Spleen (tissue), 11 donors: ENCODE results near the gene HEYL. TPM values are rescaled to one million over a fixed set of nuclear protein-coding genes. Genes with fewer than 3 reads are reported as not detected.
A peak's percentile ranks its signal among the peaks of the same experiment; 100 is the strongest.

Experiments
- DNase-seq: peaks from one replicate; pipeline ENCODE4 v3.0.0-alpha.2; 2020
- H3K27ac ChIP-seq, 8 donors: fragments of 200-600 bp; sonication (generic) in 7 of 8; 1 replicate in 4 of 8; 2 replicates in 4 of 8; pipeline versions ENCODE4 v1.5.0 to v1.8.0; 2016 to 2021; ENCODE audit warnings: inconsistent platforms in 4 of 8, mild to moderate bottlenecking in 4 of 8, moderate library complexity in 1 of 8
- H3K27me3 ChIP-seq, 7 donors: fragments of 200-600 bp; sonication (generic) in 6 of 7; replicated peaks in 1 of 7; 1 replicate in 4 of 7; 2 replicates in 3 of 7; pipeline versions ENCODE4 v1.5.0 to v1.8.0; 2016 to 2021; ENCODE audit warnings: inconsistent platforms in 3 of 7, mild to moderate bottlenecking in 1 of 7
- H3K36me3 ChIP-seq, 6 donors: fragments of 200-600 bp; sonication (generic) in 5 of 6; 1 replicate in 4 of 6; 2 replicates in 2 of 6; pipeline versions ENCODE4 v1.5.0 to v1.8.0; 2016 to 2021; ENCODE audit warnings: inconsistent platforms in 2 of 6
- H3K4me1 ChIP-seq, 6 donors: fragments of 200-600 bp; sonication (generic) in 5 of 6; 1 replicate in 3 of 6; 2 replicates in 3 of 6; pipeline versions ENCODE4 v1.5.0 to v1.8.0; 2016 to 2021; ENCODE audit warnings: inconsistent platforms in 3 of 6
- H3K4me3 ChIP-seq, 8 donors: fragments of 200-600 bp; sonication (generic) in 7 of 8; 1 replicate in 4 of 8; 2 replicates in 4 of 8; pipeline versions ENCODE4 v1.5.0 to v1.8.0; 2016 to 2021; ENCODE audit warnings: inconsistent platforms in 4 of 8, mild to moderate bottlenecking in 4 of 8, moderate library complexity in 2 of 8
- H3K9me3 ChIP-seq, 8 donors: fragments of 200-600 bp; sonication (generic) in 7 of 8; 1 replicate in 4 of 8; 2 replicates in 4 of 8; pipeline versions ENCODE4 v1.5.0 to v1.8.0; 2016 to 2021; ENCODE audit warnings: inconsistent platforms in 4 of 8
- CTCF ChIP-seq, 11 experiments: fragments of 200-600 bp in 7 of 11; fragments of 450-650 bp in 4 of 11; sonication (generic) in 4 of 11; IDR thresholded peaks in 8 of 11; conservative IDR thresholded peaks in 3 of 11; 1 replicate in 7 of 11; 2 replicates in 4 of 11; pipeline versions ENCODE4 v1.4.0 to v1.8.0; 2016 to 2021; ENCODE audit warnings: antibody characterized with exemption in 11 of 11, inconsistent platforms in 4 of 11, mild to moderate bottlenecking in 1 of 11
- POLR2A ChIP-seq, 3 donors: fragments of 450-650 bp; IDR thresholded peaks; one replicate each; pipeline ENCODE4 v1.5.1; 2017; ENCODE audit warnings: antibody characterized with exemption in 3 of 3, mild to moderate bottlenecking in 1 of 3
- POLR2AphosphoS5 ChIP-seq, 3 donors: sonication (generic); formaldehyde crosslinking; IDR thresholded peaks; one replicate each; pipeline ENCODE4 v1.5.1; 2017; ENCODE audit warnings: antibody characterized with exemption in 3 of 3
- WGBS, 5 donors: extraction: QIAGEN DNeasy Blood & Tissue Kit in 3 of 5; methylation state at CpG; one replicate each; pipeline versions ENCODE4 v1.1.5 to v1.1.7; 2013 to 2018; 5-methylcytosine and 5-hydroxymethylcytosine counted together
- intact Hi-C: fragments of 100-400 bp; cut with DNase I; formaldehyde crosslinking; loops from one replicate; pipeline ENCODE4 v1.15.0; 2023; ENCODE audit warnings: low total_unique reads
- polyA plus RNA-seq, 3 donors: library from polyadenylated mRNA; stranded (reverse); fragments of 200-250 nt; gene quantifications; one replicate each; pipeline ENCODE4 v1.2.1, GENCODE V29; 2013
- total RNA-seq, 7 donors: library from RNA; depleted of rRNA in 3 of 7; stranded (reverse); fragments of >200 nt in 3 of 7; fragmentation: NEBNext Ultra II Directional in 4 of 7; extraction: Animal tissue kit (Norgen Biotek cat#: 25700) in 4 of 7; gene quantifications; one replicate each; pipeline versions ENCODE4 v1.1.0 to v1.2.1, GENCODE V29; 2016 to 2021
- donor health status: healthy with polysubstance abuse.
- donor health status: DM: no; HTN: no; CAD: no; lungs with moderate emphysema.
- donor health status: DM: no; HTN: no; CAD: no.
- donor health status: Bipolar disorder and iron deficiency.
- donor health status: healthy.
- donor health status: DM: no; HTN: no; CAD: no.
- donor health status: DM: yes; HTN: yes; CAD: no.

The HEYL gene
- total and polyA plus RNA-seq, 10 donors, result 1.2 to 9.9 (median 3.8) TPM

- H3K27me3 ChIP-seq, result peaks cover 0 to 46% (median 4%) of the 10 kb centered on the region in 7 donors
- H3K36me3 ChIP-seq, result peaks cover 0 to 6% (median 0%) of the 10 kb centered on the region in 6 donors
- H3K9me3 ChIP-seq, result no peaks in the 10 kb centered on the region
- H3K27ac ChIP-seq, result peak overlapping the region in 2 of 8 donors; percentile 18 to 56
- WGBS, 5 donors, result 38 to 76% (median 47%) methylated on average over 41 to 61 of the region's 61 CpGs
- TF ChIP-seq CTCF (IDR thresholded peaks at IDR 0.05 in 8 of 11, conservative IDR thresholded peaks at IDR 0.05 in 3 of 11) (no peak), POLR2A (IDR thresholded peaks at IDR 0.05) (no peak), POLR2AphosphoS5 (IDR thresholded peaks at IDR 0.05) (peak in 2 of 3 donors; percentile 67 to 74)
- DNase-seq, result no peak
- peak overlapping the region in 3 of 8 donors; percentile 8 to 25 (median 9) for H3K4me3 ChIP-seq
- intact Hi-C loops, result no loop called here
- H3K4me1 ChIP-seq, result peaks cover 0 to 7% (median 0%) of the 10 kb centered on the region in 6 donors
Observed at GRCh38 chr1:39632682-39633417, 6.6 kb downstream of the HEYL start.

GRCh38 chr1:39632323-39632681, 7.1 kb downstream of the HEYL start:
- H3K27ac ChIP-seq, result peak overlapping the region in 2 of 8 donors; percentile 16 to 56

GRCh38 chr1:39631361-39632322, 7.8 kb downstream of the HEYL start:
- peak overlapping the region in 2 of 8 donors; percentile 8 to 9 for H3K4me3 ChIP-seq
- no peaks in the 10 kb centered on the region for H3K4me1 ChIP-seq
- 76 to 86% (median 80%) methylated on average over 14 to 16 of the region's 16 CpGs for WGBS, 5 donors
- intact Hi-C loops, result no loop called here
- H3K27me3 ChIP-seq, result peaks cover 0 to 38% (median 4%) of the 10 kb centered on the region in 7 donors
- H3K9me3 ChIP-seq, result no peaks in the 10 kb centered on the region
- H3K27ac ChIP-seq, result no peak overlapping the region
- no peak for TF ChIP-seq POLR2A (IDR thresholded peaks at IDR 0.05)
- no peak for TF ChIP-seq POLR2AphosphoS5 (IDR thresholded peaks at IDR 0.05)
- TF ChIP-seq CTCF (IDR thresholded peaks at IDR 0.05 in 8 of 11, conservative IDR thresholded peaks at IDR 0.05 in 3 of 11), result no peak
- peaks cover 0 to 15% (median 0%) of the 10 kb centered on the region in 6 donors for H3K36me3 ChIP-seq
- DNase-seq, result no peak

More at GRCh38 chr1:39632323-39632681, 7.1 kb downstream of the HEYL start:
- no peaks in the 10 kb centered on the region for H3K9me3 ChIP-seq
- no peak for DNase-seq
- no peak for TF ChIP-seq CTCF (IDR thresholded peaks at IDR 0.05 in 8 of 11, conservative IDR thresholded peaks at IDR 0.05 in 3 of 11)
- TF ChIP-seq POLR2A (IDR thresholded peaks at IDR 0.05), result no peak
- TF ChIP-seq POLR2AphosphoS5 (IDR thresholded peaks at IDR 0.05), result no peak
- WGBS, 5 donors, result 78 to 98% (median 92%) methylated on average over 5 of the region's 5 CpGs
- H3K4me3 ChIP-seq, result peak overlapping the region in 3 of 8 donors; percentile 8 to 9 (median 8)
- H3K27me3 ChIP-seq, result peaks cover 0 to 41% (median 4%) of the 10 kb centered on the region in 7 donors
- intact Hi-C loops, result no loop called here
- H3K4me1 ChIP-seq, result peaks cover 0 to 2% (median 0%) of the 10 kb centered on the region in 6 donors
- H3K36me3 ChIP-seq, result peaks cover 0 to 9% (median 0%) of the 10 kb centered on the region in 6 donors
